ENCODE data around the gene CEP41.
"Not testable (repeated sequence)": the region's sequence is repeated elsewhere in the genome, so short reads cannot be mapped to it uniquely, and the experiment has no call there.

The CEP41 gene

DNA sequence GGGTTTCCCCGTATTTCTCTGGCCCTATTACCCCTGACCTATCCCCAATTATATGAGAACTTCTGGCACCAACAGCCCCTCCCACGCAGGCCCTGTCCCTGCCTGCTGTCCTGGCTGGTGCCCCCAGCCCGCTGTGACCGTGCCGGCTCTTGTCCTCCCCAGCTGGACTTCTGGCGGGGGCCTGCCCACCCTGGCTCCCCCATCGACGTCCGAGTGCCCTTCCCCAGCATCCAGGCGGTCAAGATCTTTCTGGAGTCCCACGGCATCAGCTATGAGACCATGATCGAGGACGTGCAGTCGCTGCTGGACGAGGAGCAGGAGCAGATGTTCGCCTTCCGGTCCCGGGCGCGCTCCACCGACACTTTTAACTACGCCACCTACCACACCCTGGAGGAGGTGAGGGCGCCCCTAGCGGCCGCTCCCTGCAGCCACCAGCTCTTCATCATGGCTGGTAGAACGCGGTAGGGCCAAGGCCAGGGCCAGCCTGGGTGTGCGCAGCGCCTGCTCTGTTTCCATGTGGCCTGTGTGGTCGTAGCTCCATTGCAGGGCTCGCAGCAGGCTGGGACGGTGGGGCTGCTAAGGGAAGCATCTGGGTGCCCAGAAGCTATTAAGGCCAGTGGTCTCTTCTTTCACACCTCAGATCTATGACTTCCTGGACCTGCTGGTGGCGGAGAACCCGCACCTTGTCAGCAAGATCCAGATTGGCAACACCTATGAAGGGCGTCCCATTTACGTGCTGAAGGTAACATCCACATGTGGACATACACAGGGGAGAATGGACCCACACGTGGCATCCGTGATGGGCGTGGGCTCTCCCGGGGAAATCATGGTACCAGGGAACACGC, 59.1 kb downstream of the CEP41 start:
- no peak for DNase-seq (ENCODE audit: low read depth)
- TF ChIP-seq, protein P1, sequence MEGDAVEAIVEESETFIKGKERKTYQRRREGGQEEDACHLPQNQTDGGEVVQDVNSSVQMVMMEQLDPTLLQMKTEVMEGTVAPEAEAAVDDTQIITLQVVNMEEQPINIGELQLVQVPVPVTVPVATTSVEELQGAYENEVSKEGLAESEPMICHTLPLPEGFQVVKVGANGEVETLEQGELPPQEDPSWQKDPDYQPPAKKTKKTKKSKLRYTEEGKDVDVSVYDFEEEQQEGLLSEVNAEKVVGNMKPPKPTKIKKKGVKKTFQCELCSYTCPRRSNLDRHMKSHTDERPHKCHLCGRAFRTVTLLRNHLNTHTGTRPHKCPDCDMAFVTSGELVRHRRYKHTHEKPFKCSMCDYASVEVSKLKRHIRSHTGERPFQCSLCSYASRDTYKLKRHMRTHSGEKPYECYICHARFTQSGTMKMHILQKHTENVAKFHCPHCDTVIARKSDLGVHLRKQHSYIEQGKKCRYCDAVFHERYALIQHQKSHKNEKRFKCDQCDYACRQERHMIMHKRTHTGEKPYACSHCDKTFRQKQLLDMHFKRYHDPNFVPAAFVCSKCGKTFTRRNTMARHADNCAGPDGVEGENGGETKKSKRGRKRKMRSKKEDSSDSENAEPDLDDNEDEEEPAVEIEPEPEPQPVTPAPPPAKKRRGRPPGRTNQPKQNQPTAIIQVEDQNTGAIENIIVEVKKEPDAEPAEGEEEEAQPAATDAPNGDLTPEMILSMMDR (IDR thresholded peaks at IDR 0.05; ENCODE audit: low read length, missing control alignments) = peak; percentile 11
- H3K4me3 ChIP-seq (replicated peaks; ENCODE audit: low read depth, low read length) = no peak overlapping the region

DNA sequence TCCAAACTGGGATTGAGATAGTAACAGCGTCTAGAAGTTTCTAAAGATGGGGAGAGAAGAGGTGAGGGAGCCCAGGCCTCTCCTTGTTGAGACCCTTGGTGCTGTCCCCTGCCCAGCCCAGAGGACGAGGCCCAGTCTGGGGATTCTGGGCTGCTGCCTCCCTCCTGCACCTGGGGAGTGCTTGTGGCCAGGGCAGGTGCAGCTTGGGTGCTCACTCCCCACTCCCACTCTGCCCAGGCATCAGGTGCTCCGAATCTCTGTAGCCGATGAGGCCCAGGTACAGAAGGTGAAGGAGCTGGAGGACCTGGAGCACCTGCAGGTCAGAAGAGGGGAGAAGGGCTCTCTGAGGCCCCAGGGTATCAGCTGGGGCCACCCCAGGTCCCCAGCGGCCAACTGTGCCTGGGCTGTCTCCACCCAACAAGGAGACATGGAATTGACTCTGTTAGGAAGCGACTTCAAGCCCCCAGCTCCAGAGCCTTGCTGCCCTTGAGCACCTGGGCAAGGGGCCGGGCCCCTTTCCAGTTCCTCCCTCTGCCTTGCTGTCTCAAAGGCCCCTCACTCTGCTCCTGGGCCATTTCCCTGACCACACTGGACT, 59.9 kb downstream of the CEP41 start:
- DNase-seq (ENCODE audit: low read depth) = no peak
- H3K4me3 ChIP-seq (replicated peaks; ENCODE audit: low read depth, low read length) = no peak overlapping the region
- TF ChIP-seq, protein P1 (IDR thresholded peaks at IDR 0.05; ENCODE audit: low read length, missing control alignments) = no peak

DNA sequence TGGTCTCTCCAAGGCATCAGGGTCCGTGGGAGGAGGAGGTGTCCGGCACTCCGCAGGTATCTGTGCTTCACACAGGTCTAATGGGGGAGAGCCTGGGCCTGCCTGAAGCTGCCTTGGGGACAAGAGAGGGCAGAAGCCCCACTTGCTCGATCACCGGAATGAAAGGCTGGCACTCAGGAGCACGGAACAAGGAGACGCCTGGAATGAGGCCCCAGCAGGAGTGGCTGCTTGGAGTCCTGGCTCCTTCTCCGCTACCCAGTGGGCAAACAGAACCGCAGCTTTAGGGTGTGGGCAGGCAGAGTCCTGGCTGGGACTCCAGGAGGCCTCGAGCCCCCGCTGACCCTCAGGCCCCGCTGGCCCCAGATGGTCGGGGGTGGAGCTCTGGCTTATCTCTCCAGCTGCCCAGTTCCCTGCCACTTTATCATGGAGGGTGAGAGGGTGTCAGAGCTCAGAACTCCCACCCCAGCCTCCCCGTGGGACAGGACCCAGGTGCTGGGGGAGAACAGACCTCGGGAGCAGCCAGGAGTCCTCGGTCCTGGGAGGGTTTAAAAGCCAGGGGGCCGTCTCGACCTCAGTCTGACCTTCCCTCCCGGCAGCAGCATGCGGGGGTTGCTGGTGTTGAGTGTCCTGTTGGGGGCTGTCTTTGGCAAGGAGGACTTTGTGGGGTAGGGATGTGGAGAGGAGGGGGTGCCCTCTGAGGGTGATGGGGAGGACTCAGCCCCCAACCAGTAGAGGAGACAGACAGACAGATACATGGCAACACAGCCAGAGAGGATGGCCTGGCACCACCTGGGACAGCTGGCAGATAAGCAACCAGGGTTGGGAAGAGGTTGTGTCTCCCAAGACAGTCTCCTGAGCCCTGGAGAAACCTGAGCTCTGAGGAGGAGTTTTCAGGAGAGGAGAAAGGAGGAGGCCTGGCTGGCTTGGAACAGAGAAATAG, 60.6 kb downstream of the CEP41 start, which contains the start of gene CPA1:
TSS of gene CPA1 (plus strand) at position 574 of the 940 bp plus-strand sequence. CDS start at position 601, 27 bp downstream.
- TF ChIP-seq, protein P1 (IDR thresholded peaks at IDR 0.05; ENCODE audit: low read length, missing control alignments) = no peak
- DNase-seq (ENCODE audit: low read depth) = no peak
- no peak within 1 kb of the TSS for H3K4me3 ChIP-seq (replicated peaks; ENCODE audit: low read depth, low read length)

DNA sequence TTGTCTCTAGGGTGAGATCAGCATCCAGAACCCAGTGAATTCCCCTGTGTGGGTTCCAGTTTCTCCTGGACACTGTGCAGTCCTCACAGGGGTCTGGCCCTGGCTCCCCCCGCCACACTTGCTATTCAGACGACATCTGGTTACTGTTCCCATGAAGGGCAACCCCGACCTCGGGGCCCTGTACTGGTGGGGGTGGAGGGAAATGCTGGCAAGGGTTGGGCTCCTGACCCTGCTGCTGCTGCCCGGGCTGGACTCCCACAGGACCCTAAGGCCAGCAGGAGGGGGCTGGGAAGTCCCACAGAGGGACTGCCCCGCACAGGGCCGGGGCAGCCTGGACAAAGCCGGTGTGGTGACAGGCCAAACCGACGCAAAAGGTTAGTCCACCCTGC, 61.3 kb downstream of the CEP41 start:
- no peak overlapping the region for H3K4me3 ChIP-seq (replicated peaks; ENCODE audit: low read depth, low read length)
- TF ChIP-seq, protein P1 (IDR thresholded peaks at IDR 0.05; ENCODE audit: low read length, missing control alignments) = no peak
- DNase-seq (ENCODE audit: low read depth) = no peak

DNA sequence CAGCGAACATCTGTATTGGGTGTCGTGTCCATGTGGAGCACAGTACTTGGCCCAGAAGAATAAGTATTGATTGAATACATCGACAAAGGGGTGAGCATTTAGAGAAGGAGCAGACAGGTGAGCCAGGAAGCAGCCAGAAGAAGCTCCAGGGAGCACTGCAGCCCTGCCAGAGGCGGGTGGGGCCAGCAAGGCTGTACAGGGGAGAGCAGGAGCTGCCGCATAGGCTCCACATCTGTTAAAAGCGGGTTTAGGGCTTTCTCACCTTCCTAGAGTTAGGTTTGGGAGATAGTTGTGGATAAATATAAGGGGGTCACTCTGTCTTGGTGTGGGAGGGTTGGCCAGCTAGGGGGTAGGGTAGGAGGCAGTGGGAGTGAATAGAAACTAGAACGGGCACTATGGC, 61.8 kb downstream of the CEP41 start:
- no peak overlapping the region for H3K4me3 ChIP-seq (replicated peaks; ENCODE audit: low read depth, low read length)
- no peak for DNase-seq (ENCODE audit: low read depth)
- TF ChIP-seq, protein P1 (IDR thresholded peaks at IDR 0.05; ENCODE audit: low read length, missing control alignments) = no peak

DNA sequence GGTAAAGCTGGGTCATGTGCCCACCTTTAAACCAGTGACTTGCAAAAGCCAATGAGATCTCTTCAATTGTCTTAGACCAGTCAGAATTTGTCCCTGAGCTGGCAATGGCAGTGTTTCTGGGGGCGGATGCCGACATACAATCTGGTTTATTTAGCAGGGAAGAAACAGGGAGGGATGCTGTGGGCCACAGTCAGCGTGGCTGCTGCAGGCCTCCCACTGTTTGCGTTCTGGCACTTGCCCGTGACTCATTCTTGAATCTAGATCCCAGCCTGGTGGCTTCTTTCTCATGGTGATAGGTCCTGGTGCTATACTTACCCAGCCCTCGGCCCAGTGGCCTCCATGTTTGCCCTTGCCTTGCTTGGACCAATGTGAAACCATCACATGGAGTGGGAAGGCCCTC, 63.6 kb downstream of the CEP41 start:
- no peak for DNase-seq (ENCODE audit: low read depth)
- H3K4me3 ChIP-seq (replicated peaks; ENCODE audit: low read depth, low read length) = no peak overlapping the region
- TF ChIP-seq, protein P1 (IDR thresholded peaks at IDR 0.05; ENCODE audit: low read length, missing control alignments) = no peak

DNA sequence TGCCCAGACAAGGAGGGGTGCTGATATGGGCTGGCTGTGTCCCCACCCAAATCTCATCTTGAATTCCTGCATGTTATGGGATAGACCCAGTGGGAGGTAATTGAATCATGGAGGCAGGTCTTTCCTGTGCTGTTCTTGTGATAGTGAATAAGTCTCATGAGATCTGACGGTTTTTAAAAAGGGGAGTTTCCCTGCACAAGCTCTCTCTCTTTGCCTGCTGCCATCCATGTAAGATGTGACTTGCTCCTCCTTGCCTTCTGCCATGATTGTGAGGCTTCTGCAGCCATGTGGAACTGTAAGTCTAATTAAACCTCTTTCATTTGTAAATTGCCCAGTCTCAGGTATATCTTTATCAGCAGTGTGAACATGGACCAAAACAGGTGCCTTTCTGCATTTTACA, 64.4 kb downstream of the CEP41 start:
- H3K4me3 ChIP-seq (replicated peaks; ENCODE audit: low read depth, low read length) = not testable (repeated sequence)

More for the DNA sequence above, 64.4 kb downstream of the CEP41 start:
- not testable (repeated sequence) for DNase-seq (ENCODE audit: low read depth)

Data from fibroblast of pulmonary artery (primary cell).